Esophagus squamous epithelium (tissue), 4 donors: Measurements from ENCODE around the gene CYTIP.

Source experiments
- CTCF ChIP-seq, 6 experiments: fragments of 450-650 bp in 4 of 6; fragments of 200-600 bp in 2 of 6; sonication (generic) in 2 of 6; IDR thresholded peaks; one replicate each; pipeline ENCODE4 v1.5.1; 2016 to 2019; ENCODE audit warnings: antibody characterized with exemption in 6 of 6, mild to moderate bottlenecking in 4 of 6, moderate library complexity in 4 of 6
- POLR2A ChIP-seq, 4 donors: fragments of 450-650 bp; IDR thresholded peaks; one replicate each; pipeline ENCODE4 v1.6.1; 2017; ENCODE audit warnings: antibody characterized with exemption in 4 of 4, mild to moderate bottlenecking in 4 of 4, moderate library complexity in 3 of 4

- TF ChIP-seq POLR2A (IDR thresholded peaks at IDR 0.05) (no peak), CTCF (IDR thresholded peaks at IDR 0.05) (no peak)
Observed at GRCh38 chr2:157427922-157428303, 16.0 kb downstream of the CYTIP start.
